GM19452 (cell line): ENCODE measurements around the gene CHRNG.
"Not testable (repeated sequence)": the region's sequence is repeated elsewhere in the genome, so short reads cannot be mapped to it uniquely, and the experiment has no call there.

Experiments
- ATAC-seq: cut with Tn5 transposase; IDR thresholded peaks from one replicate; pipeline ENCODE4 v1.9.1; 2021; ENCODE audit not compliant: unreplicated experiment

The CHRNG gene

DNA sequence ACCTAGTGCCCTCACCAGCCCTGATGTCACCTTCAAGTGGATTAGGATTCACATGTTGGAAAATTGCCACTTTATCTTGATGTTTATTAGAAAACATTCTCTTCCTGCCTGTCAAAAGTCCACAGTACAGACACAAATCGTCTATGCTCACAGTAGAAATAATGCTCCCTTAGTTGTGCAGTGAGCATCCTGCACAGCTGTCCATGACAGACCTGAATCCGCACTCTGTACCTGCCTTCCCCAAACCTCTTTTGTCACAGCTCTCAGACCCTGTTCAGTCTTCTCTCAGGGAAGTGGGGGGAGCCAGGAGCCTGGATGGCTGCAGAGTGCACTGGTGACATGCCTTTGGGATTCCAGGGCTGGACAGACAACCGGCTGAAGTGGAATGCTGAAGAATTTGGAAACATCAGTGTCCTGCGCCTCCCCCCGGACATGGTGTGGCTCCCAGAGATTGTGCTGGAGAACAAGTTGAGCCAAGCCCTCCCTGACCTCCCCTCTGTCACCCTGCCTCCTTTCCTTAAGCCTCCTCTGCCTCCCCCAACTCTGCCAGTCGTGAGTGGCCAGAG lies 11.5 kb upstream of the CHRNG start:
- ATAC-seq: no peak

DNA sequence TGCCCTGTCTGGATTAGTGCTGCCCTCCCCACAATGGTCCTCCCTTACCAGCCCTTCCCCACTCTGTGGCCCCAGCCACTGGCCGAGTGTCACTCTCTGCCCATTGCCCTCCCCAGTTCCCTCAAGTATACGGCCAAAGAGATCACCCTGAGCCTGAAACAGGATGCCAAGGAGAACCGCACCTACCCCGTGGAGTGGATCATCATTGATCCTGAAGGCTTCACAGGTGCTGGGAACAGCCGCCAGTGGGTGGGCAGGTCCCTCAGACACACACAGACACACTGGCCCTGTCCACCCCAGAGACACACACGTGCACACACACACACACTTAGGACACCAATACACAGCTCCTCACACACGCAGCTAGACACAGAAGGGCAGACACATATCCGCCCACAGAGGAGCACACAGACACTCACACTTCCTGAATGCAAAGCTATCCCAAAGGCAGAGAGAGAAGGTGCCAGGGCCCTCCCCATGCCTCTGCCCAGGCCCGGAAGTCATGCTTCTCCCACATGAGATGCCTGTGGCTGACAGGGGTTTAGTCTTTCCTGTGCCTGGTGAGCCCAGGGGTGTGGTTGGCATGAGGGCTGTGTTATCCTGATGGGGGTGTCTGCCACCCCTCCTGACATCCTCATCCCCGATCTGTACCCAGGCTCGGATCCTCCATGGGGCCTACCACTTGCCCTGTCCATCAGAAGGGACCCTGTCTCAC lies 10.6 kb upstream of the CHRNG start:
- ATAC-seq: no peak

DNA sequence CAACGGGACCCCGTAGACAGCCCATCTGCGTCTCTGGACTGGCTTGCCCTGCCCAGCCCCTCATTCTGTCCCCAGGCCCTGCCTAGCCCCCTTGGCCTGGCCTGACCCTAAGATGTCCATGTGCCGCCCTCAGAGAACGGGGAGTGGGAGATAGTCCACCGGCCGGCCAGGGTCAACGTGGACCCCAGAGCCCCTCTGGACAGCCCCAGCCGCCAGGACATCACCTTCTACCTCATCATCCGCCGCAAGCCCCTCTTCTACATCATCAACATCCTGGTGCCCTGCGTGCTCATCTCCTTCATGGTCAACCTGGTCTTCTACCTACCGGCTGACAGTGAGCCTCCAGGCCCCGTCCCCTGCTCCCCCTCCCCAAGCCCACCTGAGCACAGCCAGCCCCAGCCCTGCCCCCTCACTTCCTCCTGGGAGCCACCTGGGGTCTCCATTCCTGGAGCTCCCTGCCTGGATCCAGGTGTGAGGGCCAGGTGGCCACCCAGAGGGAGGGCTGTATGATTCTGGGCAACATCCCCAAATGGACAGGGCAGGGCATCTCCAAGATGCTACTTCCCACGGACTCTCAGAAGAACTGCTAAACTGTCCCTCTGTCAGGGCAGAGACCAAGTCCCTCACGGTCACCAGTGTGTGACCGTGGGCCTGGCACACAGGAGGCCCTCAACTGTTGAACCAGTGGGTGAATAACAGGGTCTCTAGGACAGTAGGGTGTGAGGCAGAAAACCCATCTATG lies 9.5 kb upstream of the CHRNG start:
- no peak for ATAC-seq

DNA sequence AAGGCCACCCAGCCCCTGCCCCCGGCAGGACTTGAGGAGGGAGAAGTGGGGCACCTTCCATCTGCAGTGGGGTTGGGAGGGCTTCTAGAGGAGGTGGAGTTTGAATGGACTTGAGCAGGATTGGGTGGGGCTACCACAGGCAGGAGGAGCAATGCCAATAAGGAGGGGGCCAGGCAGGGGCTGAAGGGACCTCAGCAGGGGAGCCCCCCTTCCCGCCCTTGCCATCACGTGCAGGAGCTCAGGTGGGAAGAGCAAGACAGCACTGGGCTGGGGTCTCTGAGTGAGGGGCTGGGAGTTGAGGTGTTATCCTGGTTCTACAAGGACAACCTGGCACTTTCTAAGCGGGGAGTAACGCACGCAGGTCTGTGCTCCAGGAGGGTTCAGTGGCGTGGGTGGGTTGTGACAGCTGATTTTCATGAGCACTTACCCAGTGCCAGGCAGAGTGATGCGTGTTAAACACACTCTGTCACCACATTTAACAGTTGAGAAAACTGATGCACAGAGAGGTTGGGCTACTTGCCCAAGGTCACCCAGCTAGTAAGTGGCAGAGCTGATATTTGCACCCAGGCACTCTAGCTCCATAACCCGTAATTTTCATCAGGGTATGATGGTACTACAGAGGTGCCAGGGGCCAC lies 8.7 kb upstream of the CHRNG start:
- no peak for ATAC-seq

- ATAC-seq: no peak
Observed at GRCh38 chr2:232532419-232532818, 7.1 kb upstream of the CHRNG start.

GRCh38 chr2:232532821-232533220 lies 6.7 kb upstream of the CHRNG start:
- not testable (repeated sequence) for ATAC-seq

DNA sequence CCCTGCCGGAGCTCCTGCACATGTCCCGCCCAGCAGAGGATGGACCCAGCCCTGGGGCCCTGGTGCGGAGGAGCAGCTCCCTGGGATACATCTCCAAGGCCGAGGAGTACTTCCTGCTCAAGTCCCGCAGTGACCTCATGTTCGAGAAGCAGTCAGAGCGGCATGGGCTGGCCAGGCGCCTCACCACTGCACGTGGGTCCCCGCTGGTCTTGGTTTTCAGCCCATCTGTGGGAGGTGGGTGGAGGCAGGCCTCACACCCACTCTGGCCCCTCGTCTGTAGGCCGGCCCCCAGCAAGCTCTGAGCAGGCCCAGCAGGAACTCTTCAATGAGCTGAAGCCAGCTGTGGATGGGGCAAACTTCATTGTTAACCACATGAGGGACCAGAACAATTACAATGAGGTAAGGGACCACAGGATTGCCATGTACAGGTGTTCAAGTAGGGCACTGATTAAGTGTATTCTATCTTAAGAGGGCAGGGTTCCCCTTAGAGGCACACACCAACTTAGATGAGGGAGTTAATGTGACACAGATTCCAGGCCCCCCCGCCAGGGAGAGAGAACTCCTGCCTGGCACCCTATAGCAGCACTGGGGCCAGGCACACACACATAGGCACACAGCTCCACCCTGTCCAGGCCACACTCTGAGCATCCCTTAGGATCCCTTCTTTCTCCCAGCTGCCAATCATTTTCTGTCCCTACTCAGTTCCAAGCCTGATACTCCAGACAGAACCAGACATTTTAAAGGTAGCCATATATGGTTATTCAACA lies 5.4 kb upstream of the CHRNG start:
- no peak for ATAC-seq

DNA sequence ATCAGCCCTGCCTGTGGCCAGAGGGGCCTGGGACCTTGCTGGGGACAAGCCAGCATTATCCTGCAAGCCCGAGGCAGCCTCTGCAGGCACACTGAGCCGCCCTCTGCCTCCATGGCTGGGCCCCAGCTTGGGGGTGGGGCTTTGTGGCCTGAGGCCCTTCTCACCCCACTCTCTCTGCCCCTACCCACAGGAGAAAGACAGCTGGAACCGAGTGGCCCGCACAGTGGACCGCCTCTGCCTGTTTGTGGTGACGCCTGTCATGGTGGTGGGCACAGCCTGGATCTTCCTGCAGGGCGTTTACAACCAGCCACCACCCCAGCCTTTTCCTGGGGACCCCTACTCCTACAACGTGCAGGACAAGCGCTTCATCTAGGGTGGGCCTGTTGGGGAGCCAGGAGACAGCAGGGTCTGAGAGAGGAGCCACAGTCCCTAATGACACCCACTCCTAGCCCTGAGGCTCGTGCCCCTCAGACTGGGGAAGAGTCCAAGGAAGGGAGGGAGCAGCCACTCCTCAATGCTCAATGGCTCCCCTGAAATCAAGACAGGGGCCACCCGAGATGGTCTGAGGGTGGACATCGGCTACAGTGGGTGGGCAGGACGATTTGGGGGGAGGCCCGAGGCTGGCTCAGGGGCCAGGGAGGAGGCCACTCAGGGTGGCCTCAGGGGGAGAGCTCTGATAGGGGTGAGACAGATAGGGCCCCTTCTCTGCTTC lies 4.4 kb upstream of the CHRNG start:
- ATAC-seq: no peak

DNA sequence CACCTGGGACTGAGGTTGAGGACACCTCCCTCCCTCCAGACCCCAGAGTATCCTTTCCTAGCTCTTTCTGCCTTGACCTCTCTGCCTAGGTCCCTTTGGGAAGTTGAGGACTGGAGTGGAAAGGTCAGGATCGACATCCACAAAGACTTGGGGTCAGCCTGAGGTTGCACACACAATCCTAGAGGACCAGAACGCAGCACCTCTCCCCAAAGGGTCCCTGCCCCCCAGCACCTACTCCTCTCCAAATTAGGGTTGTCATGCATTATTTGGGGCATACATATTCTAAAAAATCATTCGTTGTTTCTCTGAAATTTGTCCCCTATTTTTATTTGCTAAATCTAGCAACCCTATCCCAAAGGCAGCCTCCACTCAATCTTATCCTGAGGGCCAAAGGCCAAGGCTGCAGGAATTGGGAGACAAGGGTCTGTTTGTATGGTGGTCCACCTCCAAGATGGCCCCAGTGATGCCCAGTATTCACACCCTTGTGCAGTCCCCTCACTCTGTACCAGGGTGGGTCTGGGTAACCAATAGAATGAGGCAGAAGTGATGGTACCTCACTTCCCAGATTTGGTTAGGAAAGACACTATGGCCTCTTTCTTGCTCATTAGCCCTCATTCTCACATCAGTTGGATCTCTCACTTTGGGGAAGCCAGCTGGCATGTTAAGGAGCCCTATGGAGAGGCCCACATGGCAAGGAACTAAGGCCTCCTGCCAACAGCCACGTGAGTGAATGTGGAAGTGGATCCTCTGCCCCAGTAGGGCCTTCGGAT lies 3.5 kb upstream of the CHRNG start:
- no peak for ATAC-seq

DNA sequence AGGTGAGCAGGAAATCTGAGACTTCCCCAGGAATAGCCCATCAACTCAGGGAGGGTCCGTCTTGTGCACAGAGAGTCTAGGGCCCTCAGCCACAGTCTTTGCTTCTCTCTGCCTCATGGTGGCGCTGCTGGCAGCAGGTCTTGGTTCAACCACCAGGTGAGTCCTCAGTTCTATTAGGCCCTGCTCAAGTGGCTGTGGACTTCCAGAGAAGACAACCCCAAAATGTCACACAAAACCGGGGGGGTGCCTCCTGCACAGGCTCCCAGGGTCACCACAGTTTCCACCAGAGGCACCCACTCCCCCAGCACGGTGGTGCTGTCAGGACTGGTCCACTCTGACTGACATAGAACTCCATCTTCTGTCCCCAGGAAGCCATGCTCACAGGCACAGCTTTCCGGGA lies 2.4 kb upstream of the CHRNG start:
- no peak for ATAC-seq

DNA sequence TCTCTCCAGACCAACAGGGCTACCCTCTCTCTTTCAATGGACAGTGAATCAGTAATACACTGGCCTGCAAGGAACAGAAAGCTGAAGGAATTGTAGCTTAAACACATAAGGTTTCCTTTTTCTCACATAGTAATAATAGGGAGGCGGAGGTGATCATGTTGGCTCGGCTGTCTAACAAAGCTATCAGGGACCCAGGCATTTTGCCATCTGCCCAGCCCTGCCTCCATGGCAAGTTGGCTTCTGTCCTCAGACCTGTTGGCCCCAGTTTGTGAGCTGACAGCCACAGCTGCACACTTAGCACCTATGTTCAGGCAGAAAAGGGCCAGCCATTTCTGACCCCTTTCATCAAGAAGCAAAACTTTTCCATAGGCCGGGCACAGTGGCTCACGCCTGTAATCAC lies 2.0 kb upstream of the CHRNG start:
- no peak for ATAC-seq

GRCh38 chr2:232538671-232539070 lies 821 bp upstream of the CHRNG start:
- ATAC-seq: no peak

DNA sequence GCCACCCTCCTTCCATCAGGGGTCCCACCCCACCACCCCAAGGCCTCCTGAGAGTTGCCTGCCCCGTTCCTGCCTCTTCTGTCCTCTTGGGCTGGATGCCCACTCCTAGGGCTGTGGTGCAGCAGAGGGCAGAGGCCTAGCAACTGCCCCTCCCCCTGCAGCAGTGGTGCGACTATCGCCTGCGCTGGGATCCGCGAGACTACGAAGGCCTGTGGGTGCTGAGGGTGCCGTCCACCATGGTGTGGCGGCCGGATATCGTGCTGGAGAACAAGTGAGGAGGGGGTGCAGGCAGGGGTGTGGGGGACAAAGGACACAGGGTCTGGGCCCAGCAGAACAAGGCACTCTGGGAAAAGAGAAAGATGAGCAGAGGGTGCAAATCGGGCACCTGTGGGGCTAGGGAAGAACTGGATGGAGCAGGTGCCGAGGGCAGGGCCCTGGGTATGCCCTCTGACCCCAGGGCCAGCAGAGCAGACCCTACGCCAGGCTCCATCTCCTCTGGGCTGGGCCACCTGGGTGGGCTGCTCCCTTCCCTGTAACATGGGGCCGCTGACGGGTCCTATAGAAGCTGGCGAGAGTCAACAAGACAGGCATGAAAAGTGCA lies 1.0 kb downstream of the CHRNG start:
- no peak for ATAC-seq

DNA sequence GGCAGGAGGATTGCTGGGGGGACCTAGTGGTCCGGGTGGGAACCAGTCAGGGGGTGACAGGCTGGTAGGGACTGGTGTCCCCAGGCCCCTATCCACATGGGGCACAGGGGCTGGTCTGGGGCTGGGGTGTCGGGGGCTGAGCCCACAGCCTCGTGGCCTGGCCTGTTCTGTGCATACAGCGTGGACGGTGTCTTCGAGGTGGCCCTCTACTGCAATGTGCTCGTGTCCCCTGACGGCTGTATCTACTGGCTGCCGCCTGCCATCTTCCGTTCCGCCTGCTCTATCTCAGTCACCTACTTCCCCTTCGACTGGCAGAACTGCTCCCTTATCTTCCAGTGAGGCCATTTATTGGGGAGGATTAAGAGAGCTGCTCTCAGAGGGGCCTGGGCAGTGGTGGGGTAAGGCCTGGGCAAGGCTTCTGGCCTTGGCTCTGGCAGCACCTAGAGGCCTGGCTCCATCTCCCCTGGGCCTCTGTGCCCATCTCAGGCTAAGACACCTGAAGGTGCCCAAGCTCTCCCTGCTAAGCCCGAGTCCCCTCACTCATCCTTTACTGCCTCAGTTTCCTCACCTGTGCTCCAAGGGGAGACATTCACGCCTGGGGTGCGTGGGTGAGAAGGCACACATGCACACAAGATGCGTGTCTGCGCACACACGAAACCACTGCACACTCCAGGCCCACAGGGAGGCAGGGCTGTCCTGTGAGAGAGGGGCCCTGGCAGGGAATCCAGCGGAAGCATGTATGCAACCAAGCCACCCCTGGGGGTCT lies 1.9 kb downstream of the CHRNG start:
- ATAC-seq: no peak

DNA sequence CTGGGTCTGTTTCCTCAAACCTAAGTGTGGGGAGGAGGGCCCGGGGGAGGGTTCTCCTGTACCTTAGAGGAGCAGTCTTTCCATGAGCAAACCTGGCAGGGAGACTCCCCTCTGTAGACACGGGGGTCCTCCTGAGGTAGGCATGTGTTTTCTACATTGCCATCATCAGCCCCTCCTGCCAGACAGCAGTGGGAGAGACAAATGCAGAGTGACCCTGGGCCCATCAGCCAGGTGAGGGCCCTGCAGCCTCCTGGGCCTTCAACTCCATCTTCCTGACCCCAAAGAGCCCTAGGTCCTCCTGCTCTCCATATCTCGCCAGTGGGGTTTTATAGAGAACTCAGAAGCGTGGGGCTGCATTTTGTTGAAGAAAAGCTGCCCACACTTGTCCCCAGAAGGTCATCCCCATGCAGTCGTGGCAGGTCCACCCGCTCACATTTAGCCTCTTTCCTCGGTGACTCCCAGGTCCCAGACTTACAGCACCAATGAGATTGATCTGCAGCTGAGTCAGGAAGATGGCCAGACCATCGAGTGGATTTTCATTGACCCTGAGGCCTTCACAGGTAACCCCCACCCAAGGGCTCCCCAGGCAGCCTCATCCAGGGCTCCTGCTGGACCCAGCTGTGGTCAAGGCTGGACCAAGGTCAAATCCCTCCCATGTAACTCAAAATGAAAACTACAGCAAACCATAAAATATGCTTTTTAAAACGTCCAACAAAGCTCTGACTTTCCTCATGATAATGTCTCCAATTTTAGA lies 2.6 kb downstream of the CHRNG start:
- no peak for ATAC-seq

DNA sequence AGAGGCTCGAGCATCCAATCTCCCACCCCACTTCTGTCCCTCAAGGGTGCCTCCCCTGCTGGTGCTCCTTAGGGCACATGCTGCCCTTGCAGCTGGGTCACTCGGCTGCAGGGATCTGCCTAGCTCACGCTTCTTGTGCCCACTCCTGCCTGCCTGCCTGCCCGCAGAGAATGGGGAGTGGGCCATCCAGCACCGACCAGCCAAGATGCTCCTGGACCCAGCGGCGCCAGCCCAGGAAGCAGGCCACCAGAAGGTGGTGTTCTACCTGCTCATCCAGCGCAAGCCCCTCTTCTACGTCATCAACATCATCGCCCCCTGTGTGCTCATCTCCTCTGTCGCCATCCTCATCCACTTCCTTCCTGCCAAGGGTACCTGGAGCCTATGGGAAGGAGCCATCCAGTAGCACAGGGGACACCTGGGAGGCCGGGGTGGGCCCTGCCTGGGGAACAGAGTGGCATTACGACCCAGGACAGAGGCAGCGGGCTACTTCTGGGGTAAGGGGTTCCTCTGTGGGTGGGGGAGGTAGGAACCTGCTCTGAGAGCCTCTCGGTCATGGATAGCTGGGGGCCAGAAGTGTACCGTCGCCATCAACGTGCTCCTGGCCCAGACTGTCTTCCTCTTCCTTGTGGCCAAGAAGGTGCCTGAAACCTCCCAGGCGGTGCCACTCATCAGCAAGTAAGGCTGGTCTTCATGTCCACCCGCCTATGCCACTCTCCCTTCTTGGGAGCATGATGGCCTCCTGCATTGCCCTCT lies 3.4 kb downstream of the CHRNG start:
- ATAC-seq: no peak

GRCh38 chr2:232543491-232543890 lies 4.0 kb downstream of the CHRNG start:
- ATAC-seq: no peak
